Middle frontal gyrus (tissue), 1 donor: Measurements from ENCODE around the gene TFG.

ENCODE experiments used
- DNase-seq: peaks from one replicate; pipeline ENCODE4 v3.0.0-alpha.2; 2015; ENCODE audit warnings: low spot score; ENCODE audit errors: extremely low spot score

Gene TFG

DNA sequence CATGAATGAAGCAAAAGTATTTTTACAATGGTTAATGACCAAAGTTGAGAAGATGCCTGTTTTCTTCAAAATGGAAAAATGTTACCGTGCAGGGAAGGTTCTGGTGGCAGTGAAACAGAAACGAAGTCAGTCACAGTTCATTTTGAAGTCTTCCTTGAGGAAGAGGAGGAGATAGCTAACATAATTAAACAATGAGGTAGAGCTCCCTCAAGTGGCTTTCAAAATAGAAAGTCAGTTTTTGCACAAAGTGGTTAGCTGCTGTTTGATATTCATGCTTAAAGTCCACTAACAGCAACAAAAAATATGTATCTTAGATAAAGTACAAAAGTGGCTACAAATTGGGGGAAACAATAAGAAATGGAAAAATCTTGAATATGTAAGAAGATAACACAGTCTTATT is 87.3 kb downstream of the TFG start:
- no peak for DNase-seq

DNA sequence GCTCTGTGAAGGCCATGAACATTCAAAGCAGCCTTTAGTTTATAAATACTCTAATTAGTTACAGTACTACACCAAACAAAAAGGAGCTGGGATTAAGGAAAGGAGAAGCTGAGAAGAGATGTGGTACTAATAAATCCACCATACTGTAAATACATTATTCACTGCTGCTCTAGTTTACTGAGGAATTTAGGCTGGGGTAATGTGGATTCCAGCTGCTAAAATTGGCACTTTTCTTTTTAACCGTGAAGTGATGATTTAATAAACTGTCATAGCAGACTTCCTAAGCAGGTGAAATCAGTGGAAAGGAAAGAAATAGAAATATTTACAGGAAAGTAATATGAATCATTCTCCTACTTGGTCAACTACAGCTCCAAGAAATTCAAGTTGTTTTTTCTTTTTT is 88.7 kb downstream of the TFG start:
- DNase-seq = no peak
